Hematopoietic multipotent progenitor cell treated with erythropoietin and hydrocortisone succinate and interleukin-3 and kit ligand, for 8 days (in vitro differentiated cells): Measurements from ENCODE around the gene KRTAP10-10.

ENCODE experiments used
- DNase-seq: peaks from one replicate; pipeline ENCODE4 v3.0.0-alpha.2; 2015

KRTAP10-10 gene

DNA sequence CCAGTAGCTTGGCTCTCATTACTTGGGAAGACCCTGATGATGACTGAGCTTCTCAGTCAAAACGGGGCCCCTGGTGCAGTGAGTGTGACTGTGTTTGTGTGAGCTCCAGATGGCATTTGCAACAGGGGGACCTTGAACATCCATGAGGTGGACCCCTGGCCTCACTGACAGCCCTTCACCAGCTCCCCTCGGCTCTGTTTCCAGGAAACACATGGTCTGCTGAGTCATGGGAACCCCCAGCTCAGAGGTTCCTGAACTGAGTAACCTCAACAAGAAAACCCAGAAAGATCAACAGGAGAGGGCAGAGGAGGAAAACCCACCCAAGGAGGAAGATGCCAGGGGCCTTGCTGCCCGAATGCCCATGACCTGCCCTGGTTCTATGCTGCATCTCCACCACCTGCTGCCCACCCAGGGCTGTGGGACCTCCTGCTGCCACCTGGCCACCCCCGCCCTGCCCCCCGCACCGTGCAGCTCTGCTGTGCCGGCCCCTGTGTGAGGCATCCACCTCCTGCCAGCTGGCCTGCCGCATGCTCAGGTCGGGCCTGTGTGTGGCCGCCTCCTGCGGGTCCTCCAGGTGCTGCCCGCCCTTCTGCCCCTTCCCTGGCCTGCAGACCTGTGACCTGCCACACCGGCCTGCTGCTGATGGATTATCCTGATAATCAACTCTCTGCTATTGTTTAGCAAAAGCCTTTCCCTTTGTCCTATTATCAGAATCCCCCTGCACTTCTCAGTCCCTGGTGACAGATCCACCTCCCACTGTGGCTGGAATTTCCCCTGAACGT is 49.0 kb downstream of the KRTAP10-10 start:
- no peak for DNase-seq

DNA sequence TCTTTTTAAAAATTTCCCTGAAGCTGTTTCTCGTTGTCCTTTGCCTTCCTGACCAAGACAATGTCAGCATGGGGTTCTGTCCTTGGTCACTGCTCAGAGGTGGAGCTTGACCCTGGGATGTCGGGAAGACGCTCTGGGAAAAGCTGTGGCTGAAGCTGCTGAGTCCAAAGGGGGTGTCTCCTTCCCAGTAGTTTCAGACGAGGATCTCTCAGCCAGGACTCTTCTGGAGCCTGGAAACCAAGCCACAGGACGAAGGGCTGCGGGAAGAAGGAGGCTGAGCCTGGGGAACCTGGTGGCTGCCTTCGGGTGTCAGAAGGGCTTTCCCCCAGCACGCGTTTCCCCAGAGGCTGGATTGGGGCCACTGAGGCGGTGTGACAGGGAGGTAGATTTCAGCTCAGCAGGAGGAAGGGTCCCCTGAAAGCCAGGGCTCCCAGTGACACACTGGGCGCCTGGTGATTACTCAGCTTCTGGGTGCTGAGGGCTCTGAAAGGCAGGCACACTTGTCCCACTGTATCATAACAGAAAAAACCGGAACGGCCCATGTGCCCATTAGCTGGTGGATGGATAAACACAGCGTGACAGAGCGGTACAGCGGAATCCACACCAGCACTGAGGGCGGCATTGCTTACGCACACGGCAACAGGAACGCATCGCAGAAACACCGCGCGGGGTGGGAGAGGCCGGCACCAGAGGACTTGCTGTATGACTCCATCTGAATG is 49.8 kb downstream of the KRTAP10-10 start:
- DNase-seq = no peak

- DNase-seq = no peak
Observed at GRCh38 chr21:44687671-44688070, 50.5 kb downstream of the KRTAP10-10 start.
